ENCODE measurements around the gene PPP2R5B.

PPP2R5B gene

DNA sequence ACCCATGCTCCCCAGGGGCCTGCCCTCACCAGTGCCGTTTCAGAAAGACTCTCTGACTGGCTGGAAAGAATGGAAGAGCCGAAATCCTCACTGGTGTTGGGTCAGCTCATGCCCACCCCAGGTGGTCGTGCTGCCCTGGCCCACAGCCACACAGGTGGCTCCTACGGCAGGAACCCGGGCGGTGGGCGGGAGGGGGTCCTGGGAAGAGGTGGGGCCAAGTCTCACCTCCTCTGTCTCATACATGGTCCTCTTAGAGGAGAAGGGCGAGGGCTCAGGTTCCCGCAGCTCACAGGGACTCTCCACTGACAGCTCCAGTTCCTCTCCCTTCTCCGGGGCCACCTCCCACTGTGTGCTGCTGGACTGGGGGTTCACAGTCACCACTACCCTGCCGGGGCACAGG lies 15.7 kb upstream of the PPP2R5B start:
- no peak for DNase-seq (ENCODE audit: low read depth in 2 of 2)

DNA sequence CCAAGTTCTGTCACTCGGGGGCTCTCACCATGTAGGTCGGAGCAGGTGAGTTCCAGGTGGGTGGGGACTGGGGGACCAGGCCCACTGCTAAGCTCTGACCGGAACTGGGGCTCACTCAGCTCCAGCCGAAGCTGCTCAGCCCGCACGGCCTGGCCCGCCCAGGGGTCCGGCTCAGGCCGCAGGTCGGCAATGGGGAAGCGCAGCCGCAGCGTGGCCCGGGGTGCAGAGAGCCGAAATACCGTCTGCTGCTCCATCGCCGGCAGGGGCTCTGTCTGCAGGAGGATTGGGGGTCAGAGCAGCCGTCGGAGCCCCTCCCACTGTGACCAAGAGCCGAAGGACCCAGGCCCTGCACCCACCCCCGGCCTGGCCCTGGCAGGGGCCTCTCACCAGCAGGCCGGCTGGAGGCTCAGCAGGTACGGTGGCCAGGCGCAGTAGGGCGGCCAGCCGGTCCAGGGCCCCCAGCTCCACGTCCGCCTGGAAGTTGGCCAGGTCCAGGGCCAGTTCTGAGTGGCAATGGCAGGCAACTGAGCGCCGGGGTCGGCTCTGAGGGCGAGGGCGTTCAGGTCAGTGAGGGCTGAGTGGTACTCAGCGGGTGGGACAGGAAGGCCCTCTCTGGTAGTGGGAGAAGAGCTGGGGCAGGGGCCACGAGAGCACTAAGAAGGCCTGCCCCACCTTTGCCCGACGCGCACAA lies 14.7 kb upstream of the PPP2R5B start:
- no peak for DNase-seq (ENCODE audit: low read depth in 2 of 2)

DNA sequence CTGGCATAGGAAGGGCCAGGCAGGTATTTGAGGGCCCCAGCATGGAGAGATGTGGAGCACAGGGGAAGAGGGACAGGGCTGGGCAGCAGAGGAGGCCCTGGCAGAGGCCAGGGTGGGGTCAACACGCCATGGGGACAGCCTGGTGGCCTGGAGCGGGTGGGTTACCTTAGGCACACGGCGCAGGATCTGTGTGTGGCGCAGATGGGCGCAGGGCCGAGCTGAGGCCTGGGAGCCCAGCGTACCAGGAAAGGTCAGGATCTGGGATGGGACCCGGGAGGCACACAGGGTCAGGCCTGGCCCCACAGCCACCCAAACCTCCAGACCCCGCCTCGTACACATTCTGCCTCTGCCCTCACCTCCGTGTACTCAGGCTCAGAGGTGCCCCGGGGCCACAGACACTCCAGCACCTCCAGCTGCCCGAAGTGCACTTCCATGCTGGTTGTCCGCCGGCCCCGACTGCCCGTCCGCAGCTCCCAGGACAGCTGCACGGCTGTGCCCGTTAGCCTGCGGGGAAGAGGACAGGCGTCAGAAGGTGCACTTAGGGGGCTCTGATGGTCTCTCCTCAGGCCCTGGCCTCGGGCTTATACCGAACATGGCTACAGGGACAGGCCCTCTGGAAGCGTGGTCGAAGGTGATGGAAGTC lies 13.9 kb upstream of the PPP2R5B start:
- no peak for DNase-seq (ENCODE audit: low read depth in 2 of 2)

DNA sequence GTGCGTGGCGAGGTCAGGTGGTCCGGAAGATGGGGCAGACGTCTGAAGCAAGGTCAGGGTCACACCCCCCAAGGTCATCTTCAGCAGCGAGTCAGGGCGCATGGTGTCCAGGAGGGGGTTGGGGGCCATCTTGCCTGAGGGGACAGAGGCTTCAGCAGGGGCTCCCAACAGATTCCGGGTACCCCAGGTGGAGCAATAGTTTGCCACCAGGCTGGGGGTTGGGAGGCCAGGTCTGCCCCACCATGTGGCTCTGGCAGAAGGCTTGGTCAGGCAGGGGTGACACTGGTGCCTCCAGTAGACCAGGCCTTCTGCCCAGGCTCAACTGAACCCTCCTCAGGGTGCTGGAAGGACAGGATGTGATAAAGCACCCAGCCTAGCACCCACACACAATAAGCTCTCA lies 13.3 kb upstream of the PPP2R5B start:
- DNase-seq (ENCODE audit: low read depth in 2 of 2), result no peak

- no peak for DNase-seq (ENCODE audit: low read depth in 2 of 2)
These were observed 12.8 kb upstream of the PPP2R5B start for GRCh38 chr11:64911689-64912088.

DNA sequence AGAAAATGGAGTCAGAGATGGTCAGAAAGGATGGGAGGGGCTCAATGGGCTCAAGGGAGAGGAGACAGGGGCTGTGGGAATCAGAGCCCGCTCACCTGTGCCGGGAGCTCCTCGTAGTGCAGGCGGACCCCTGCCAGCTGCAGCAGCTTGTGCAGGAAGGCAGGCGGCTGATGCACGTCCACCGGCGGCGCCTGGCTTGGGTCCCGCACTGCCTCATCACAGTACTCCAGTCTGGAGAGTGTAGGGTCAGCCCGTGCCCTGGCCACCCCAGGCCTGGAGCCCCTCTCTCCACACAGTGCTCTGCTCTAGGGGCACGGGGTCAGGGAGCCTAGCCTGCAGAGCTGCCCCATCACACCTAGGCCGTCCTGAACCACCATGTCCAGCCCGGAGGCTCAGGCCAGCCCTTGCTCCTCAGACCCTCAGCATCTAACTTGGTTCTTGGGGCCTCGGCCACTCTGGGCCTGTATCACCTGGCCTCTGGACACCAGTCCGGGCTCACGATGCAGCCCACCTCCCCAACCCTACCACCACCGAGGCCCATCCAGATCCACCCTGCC lies 11.2 kb upstream of the PPP2R5B start:
- DNase-seq (ENCODE audit: low read depth in 2 of 2), result no peak

GRCh38 chr11:64914123-64914522 lies 10.4 kb upstream of the PPP2R5B start:
- no peak for DNase-seq (ENCODE audit: low read depth in 2 of 2)

DNA sequence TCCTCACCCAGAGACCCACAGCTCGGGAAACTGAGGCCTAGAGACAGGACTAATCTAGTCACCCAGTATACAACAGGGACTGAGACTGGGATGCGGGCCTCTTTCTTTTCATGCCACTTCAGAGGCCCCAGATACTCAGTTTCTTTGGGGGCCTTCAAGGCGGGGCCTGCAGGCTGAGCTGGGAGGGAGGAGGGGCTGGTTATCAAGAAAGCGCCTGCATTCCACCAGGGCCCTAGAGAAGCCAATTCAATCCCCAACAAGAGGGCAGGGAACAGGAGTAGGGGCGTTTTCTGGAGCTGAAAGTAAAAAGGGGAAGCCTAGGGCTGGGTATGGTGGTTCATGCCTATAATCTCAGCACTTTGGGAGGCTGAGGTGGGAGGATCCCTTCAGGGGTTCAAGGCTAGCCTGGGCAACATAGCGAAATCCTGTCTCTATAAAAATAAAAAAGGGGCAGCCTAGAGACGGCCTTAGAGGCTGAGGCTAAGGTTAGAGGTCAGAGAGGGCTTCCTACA lies 9.1 kb upstream of the PPP2R5B start:
- DNase-seq (ENCODE audit: low read depth in 2 of 2), result no peak

- peak in 1 of 2 donors; percentile 13 for DNase-seq (ENCODE audit: low read depth in 2 of 2)
These were observed 8.3 kb upstream of the PPP2R5B start for GRCh38 chr11:64916040-64916774.

- DNase-seq (ENCODE audit: low read depth in 2 of 2), result peak; percentile 99
These were observed 7.5 kb upstream of the PPP2R5B start, which contains the start of gene ATG2A for GRCh38 chr11:64916775-64917662. ATG2A (minus strand) TSS chr11:64917209; CDS start chr11:64917135, 74 bp downstream.

GRCh38 chr11:64917663-64917995 lies 6.9 kb upstream of the PPP2R5B start:
- no peak for DNase-seq (ENCODE audit: low read depth in 2 of 2)

DNA sequence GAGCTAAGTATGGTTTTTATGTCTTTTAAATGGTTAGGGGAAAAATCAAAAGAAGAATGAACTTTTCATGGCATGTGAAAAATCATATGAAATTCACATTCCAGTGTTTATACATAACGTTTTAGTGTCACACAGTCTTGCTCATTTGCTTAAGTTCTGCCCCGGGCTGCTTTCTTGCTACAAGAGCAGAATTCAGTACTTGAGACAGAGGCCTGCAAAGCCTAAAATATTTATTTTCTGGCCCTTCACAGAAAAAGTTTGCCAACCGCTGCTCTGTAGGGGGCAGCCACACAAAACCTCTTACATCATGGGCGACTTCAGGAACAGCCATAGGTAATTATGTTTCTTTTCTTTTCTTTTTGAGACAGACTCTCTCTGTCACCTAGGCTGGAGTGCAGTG lies 6.5 kb upstream of the PPP2R5B start:
- DNase-seq (ENCODE audit: low read depth in 2 of 2), result no peak

DNA sequence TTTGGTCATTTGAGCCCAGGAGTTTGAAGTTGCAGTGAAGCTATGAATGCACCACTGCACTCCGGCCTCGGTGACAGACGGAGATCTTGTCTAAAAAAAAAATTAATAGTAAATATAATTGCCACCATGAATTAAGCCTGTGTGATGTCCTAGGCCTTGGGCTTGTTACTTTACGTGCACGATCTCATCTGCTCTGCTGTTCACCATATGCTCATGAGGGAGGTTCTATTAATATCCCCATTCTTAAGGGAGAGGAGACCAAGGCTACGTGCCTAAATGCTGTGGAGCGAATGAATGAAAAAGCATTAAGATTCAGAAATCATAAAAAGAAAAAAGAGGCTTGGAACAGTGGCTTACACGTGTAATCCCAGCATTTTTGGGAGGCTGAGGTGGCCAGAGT lies 4.9 kb upstream of the PPP2R5B start:
- no peak for DNase-seq (ENCODE audit: low read depth in 2 of 2)

DNA sequence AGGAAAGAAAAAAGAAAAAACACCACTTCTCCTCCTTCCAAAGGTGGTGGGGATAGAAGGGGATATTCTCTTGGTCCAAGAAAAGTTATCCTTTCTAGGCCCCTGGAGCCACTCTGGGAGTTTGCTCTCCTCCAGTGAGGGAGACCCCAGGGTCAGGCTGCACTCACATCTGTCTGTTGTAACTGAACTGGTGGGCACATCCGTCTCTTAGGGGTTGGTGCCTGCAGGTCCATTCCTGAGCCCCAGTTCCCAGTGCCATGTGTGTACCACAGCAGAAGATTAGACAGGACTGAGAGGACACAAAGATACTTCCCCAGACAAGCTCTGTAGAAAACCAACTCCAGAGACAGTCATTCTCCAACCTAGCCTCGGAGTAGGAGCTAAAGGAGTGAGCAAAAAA lies 4.4 kb upstream of the PPP2R5B start:
- DNase-seq (ENCODE audit: low read depth in 2 of 2), result no peak

GRCh38 chr11:64921384-64921783 lies 3.1 kb upstream of the PPP2R5B start:
- no peak for DNase-seq (ENCODE audit: low read depth in 2 of 2)

DNA sequence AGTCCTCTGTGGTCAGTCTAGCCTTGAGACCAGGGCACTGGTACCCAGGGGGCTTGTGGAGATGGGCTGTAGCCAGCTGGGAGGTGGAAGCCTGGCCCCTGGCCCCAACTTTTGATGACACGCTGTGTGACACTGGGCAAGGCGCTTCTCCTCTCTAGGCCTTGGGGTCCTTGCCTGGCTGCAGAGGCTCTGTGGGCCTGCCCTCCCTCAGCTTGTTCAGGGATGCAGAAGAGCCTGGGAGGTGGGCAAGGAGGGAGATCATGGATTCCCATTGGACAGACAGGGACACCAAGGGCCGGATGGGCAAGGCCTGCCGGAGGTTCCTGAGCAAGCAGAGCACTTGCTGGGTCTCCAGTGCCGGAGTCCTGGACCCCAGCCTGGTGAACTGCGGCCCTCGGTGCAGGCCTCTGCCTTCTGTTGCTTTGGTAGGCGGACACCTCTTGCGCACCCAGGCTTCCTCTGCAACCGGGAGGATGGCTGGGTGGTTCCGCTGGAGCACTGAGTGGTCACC lies 1.3 kb upstream of the PPP2R5B start:
- DNase-seq (ENCODE audit: low read depth in 2 of 2), result no peak

DNA sequence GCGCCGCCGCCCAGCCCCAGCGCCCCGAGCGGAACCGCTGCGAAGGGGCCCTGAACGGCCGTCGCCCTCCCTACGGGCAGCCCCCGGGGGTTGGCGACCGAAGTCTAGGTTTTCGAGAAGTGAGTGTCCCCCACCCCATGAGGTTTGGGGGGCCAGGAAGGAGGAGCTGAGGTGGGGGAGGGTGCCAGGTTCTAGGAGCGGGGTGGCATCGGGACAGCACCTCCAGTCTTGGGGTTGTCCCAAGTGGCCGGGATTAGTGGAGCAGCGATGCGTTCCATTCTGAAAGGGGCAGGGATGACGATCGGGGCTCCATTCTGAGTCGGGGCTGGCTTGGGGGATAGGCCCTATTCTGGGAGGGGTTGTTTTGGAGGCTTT lies 408 bp downstream of the PPP2R5B start:
- no peak for DNase-seq (ENCODE audit: low read depth in 2 of 2)

DNA sequence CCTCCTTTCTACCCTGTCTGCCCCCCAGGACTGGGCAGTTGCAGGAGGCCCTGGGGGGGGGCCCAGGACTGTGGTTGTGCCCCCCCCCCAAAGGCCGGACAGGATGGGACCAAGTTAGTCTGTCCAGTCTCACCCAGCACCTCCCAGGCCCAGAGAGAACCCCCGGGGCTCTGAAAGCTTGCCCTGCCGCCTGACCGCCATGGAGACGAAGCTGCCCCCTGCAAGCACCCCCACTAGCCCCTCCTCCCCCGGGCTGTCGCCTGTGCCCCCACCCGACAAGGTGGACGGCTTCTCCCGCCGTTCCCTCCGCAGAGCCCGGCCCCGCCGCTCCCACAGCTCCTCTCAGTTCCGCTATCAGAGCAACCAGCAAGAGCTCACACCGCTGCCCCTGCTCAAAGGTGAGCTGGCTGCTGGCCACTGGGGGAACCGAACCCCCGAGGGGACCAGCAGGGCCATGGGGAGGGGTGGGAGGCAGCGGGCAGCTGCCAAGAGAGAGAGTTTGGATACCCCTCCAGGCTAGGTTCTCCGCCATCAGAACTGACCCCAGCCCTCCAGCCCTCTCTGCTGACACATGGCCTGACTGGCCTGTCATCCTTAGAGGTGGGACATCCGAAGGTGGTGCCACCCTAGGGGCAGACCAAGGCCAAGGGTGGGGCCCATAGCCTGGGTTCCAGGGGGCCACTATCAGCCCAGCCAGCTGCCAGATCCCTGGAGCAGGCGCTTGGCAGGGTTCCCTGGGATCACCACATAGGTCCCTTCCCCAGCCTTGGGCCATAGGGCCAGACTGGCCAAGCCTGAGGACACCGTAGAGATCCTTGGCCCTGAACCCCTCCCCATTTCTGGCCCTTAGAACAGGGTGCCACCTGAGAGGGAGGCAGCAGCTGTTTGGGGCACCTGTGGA lies 1.3 kb downstream of the PPP2R5B start:
- DNase-seq (ENCODE audit: low read depth in 2 of 2), result no peak

GRCh38 chr11:64926689-64927088 lies 2.2 kb downstream of the PPP2R5B start:
- no peak for DNase-seq (ENCODE audit: low read depth in 2 of 2)

- no peak for DNase-seq (ENCODE audit: low read depth in 2 of 2)
These were observed 4.5 kb downstream of the PPP2R5B start for GRCh38 chr11:64928957-64929356.
